HepG2 (cell line): ENCODE results near the gene VAMP5. TPM values are rescaled to one million over a fixed set of nuclear protein-coding genes. Genes with fewer than 3 reads are reported as not detected.

Source experiments
- ADNP ChIP-seq: sonication (generic); formaldehyde crosslinking; IDR thresholded peaks from 2 replicates; pipeline ENCODE4 v1.4.0; 2020; ENCODE audit warnings: missing genetic modification reagents
- CHCHD3 ChIP-seq: sonication (generic); formaldehyde crosslinking; IDR thresholded peaks from 2 replicates; pipeline ENCODE4 v1.8.0; 2022; ENCODE audit warnings: mild to moderate bottlenecking, missing genetic modification reagents, moderate library complexity
- ETV5 ChIP-seq: IDR thresholded peaks from 2 replicates; pipeline ENCODE4 v1.6.1; 2018; ENCODE audit warnings: missing biosample characterization, missing genetic modification reagents, inconsistent platforms, borderline replicate concordance
- MTF2 ChIP-seq: sonication (generic); formaldehyde crosslinking; IDR thresholded peaks from 2 replicates; pipeline ENCODE4 v1.5.0; 2020; ENCODE audit warnings: missing genetic modification reagents, borderline replicate concordance
- NKX3-1 ChIP-seq: sonication (generic); formaldehyde crosslinking; IDR thresholded peaks from 2 replicates; pipeline ENCODE4 v1.5.0; 2020; ENCODE audit warnings: missing genetic modification reagents
- RORA ChIP-seq: sonication (generic); formaldehyde crosslinking; IDR thresholded peaks from 2 replicates; pipeline ENCODE4 v1.5.0; 2020; ENCODE audit warnings: mild to moderate bottlenecking, missing genetic modification reagents, moderate library complexity
- TBP ChIP-seq: sonication (generic); formaldehyde crosslinking; IDR thresholded peaks from 2 replicates; pipeline ENCODE4 v1.5.0; 2020; ENCODE audit warnings: missing genetic modification reagents
- TMF1 ChIP-seq: sonication (generic); formaldehyde crosslinking; IDR thresholded peaks from 2 replicates; pipeline ENCODE4 v1.8.1; 2022; ENCODE audit warnings: low read depth, missing genetic modification reagents
- ZBTB1 ChIP-seq: sonication (generic); formaldehyde crosslinking; IDR thresholded peaks from 2 replicates; pipeline ENCODE4 v1.4.0; 2020; ENCODE audit warnings: missing genetic modification reagents, borderline replicate concordance
- ZNF724P ChIP-seq: sonication (generic); formaldehyde crosslinking; IDR thresholded peaks from 2 replicates; pipeline ENCODE4 v1.8.0; 2022; ENCODE audit warnings: missing genetic modification reagents, borderline replicate concordance
- ZNF746 ChIP-seq: sonication (generic); formaldehyde crosslinking; IDR thresholded peaks from 2 replicates; pipeline ENCODE4 v1.8.0; 2022; ENCODE audit warnings: mild to moderate bottlenecking, missing genetic modification reagents
- polyA plus RNA-seq, 8 experiments: library from polyadenylated mRNA; depleted of rRNA in 3 of 8; stranded (reverse) in 7 of 8; unstranded in 1 of 8; fragments of >200 nt; fragmentation: Illumina TruSeq in 4 of 8; extraction: Trizol in 4 of 8; gene quantifications; 2 replicates each; pipeline versions ENCODE4 v1.2.1 to v1.2.3, GENCODE V29; 2011 to 2016; ENCODE audit warnings: low read depth in 4 of 8, missing spikeins in 1 of 8, mixed read lengths in 1 of 8; ENCODE audit not compliant: insufficient read depth in 1 of 8
- total RNA-seq, 5 experiments: library from RNA; depleted of rRNA; stranded (reverse); fragments of >200 nt; fragmentation: Illumina TruSeq; extraction: Trizol; gene quantifications; 2 replicates each; pipeline ENCODE4 v1.2.3, GENCODE V29; 2016; ENCODE audit warnings: low read depth in 1 of 5
- TF ChIP-seq, protein P1 (sequence below): sonication (generic); formaldehyde crosslinking; IDR thresholded peaks from 2 replicates; pipeline ENCODE4 v1.4.0; 2020; ENCODE audit warnings: missing genetic modification reagents, low read depth, mild to moderate bottlenecking, borderline replicate concordance
- TF ChIP-seq, protein P2 (sequence below): sonication (generic); formaldehyde crosslinking; IDR thresholded peaks from 2 replicates; pipeline ENCODE4 v1.4.0; 2020; ENCODE audit warnings: mild to moderate bottlenecking, missing genetic modification reagents
- TF ChIP-seq, protein P3 (sequence below): sonication (generic); formaldehyde crosslinking; IDR thresholded peaks from 2 replicates; pipeline ENCODE4 v1.4.0; 2020; ENCODE audit warnings: missing genetic modification reagents
- TF ChIP-seq, protein P4 (sequence below), 2 experiments: fragments of 450-650 bp in 1 of 2; sonication (generic) in 1 of 2; formaldehyde crosslinking in 1 of 2; IDR thresholded peaks; 2 replicates each; pipeline versions ENCODE4 v1.6.1 to v1.8.0; 2016 to 2022; ENCODE audit warnings: antibody characterized with exemption in 1 of 2, mild to moderate bottlenecking in 1 of 2, missing genetic modification reagents in 1 of 2

VAMP5 gene
- total and polyA plus RNA-seq, 2 of the 13 experiments (the other 11 are each of a cell fraction or from before 2014, with no cell fraction given): 7.2 to 56.7 TPM

DNA sequence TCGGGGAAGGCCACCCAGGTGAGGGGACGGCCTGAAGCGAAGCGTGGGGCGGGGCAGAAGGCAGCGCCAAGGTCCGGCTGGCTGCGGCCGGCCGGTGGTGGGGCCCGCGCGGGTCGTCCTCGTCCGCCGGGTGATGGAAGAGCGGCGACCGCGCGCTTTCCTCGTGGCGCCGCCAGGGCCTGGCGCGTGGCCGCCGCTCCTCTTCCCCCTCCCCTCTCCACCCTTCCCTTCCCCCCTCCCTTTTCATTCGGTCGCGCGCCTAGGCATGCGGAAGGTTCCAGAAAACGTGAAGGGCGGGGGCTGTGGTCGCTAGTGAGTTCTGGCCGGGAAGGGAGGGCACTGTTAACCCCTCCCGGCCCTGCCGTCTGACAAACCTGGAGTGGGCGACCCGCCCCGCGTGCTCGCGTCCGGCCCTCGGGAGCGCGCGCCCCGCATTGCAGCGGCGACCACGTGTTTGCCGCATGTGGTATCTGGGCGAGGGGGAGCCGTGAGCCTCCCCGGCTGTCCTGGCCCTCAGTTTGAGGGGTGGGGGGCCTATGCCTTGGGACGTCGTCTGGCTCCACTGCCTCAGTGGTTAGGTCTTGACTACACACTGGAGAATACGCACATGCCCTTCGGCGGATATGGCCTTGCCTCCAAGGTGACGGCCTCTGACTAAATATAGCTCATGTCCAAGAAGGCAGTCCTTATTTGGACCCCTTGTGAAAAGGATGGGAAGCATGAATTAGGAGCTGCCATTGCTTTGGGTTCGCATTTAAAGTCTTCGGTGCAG, 44.7 kb upstream of the VAMP5 start (continued):
- TF ChIP-seq ZNF724P (CRISPR knock-in tag) (no peak; the same call in 1 of the 2 replicates), TMF1 (CRISPR knock-in tag) (peak; percentile 18; the same call in 1 of the 2 replicates), RORA (CRISPR knock-in tag) (no peak), CHCHD3 (CRISPR knock-in tag) (peak; percentile 88; the same call in 1 of the 2 replicates), ZBTB1 (CRISPR knock-in tag) (no peak), ETV5 (peak; percentile 51), ZNF746 (CRISPR knock-in tag) (0 out of 2 replicates have a peak, but pooled peaks have one; percentile 78), ADNP (CRISPR knock-in tag) (no peak), TBP (CRISPR knock-in tag) (no peak), NKX3-1 (CRISPR knock-in tag) (peak; percentile 87), MTF2 (CRISPR knock-in tag) (peak; percentile 92; the same call in 1 of the 2 replicates)
- TF ChIP-seq, protein P1, sequence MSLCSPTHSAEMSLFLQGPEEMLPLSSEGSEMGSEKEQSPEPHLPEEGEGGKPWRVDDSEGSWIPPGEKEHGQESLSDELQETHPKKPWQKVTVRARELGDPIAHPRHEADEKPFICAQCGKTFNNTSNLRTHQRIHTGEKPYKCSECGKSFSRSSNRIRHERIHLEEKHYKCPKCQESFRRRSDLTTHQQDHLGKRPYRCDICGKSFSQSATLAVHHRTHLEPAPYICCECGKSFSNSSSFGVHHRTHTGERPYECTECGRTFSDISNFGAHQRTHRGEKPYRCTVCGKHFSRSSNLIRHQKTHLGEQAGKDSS (CRISPR knock-in tag): peak; percentile 86; the same call in 1 of the 2 replicates
- TF ChIP-seq, protein P2, sequence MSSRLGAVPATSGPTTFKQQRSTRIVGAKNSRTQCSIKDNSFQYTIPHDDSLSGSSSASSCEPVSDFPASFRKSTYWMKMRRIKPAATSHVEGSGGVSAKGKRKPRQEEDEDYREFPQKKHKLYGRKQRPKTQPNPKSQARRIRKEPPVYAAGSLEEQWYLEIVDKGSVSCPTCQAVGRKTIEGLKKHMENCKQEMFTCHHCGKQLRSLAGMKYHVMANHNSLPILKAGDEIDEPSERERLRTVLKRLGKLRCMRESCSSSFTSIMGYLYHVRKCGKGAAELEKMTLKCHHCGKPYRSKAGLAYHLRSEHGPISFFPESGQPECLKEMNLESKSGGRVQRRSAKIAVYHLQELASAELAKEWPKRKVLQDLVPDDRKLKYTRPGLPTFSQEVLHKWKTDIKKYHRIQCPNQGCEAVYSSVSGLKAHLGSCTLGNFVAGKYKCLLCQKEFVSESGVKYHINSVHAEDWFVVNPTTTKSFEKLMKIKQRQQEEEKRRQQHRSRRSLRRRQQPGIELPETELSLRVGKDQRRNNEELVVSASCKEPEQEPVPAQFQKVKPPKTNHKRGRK: no peak
- TF ChIP-seq, protein P3, sequence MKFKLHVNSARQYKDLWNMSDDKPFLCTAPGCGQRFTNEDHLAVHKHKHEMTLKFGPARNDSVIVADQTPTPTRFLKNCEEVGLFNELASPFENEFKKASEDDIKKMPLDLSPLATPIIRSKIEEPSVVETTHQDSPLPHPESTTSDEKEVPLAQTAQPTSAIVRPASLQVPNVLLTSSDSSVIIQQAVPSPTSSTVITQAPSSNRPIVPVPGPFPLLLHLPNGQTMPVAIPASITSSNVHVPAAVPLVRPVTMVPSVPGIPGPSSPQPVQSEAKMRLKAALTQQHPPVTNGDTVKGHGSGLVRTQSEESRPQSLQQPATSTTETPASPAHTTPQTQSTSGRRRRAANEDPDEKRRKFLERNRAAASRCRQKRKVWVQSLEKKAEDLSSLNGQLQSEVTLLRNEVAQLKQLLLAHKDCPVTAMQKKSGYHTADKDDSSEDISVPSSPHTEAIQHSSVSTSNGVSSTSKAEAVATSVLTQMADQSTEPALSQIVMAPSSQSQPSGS (CRISPR knock-in tag): no peak; the same call in 1 of the 2 replicates
- TF ChIP-seq, protein P4, sequence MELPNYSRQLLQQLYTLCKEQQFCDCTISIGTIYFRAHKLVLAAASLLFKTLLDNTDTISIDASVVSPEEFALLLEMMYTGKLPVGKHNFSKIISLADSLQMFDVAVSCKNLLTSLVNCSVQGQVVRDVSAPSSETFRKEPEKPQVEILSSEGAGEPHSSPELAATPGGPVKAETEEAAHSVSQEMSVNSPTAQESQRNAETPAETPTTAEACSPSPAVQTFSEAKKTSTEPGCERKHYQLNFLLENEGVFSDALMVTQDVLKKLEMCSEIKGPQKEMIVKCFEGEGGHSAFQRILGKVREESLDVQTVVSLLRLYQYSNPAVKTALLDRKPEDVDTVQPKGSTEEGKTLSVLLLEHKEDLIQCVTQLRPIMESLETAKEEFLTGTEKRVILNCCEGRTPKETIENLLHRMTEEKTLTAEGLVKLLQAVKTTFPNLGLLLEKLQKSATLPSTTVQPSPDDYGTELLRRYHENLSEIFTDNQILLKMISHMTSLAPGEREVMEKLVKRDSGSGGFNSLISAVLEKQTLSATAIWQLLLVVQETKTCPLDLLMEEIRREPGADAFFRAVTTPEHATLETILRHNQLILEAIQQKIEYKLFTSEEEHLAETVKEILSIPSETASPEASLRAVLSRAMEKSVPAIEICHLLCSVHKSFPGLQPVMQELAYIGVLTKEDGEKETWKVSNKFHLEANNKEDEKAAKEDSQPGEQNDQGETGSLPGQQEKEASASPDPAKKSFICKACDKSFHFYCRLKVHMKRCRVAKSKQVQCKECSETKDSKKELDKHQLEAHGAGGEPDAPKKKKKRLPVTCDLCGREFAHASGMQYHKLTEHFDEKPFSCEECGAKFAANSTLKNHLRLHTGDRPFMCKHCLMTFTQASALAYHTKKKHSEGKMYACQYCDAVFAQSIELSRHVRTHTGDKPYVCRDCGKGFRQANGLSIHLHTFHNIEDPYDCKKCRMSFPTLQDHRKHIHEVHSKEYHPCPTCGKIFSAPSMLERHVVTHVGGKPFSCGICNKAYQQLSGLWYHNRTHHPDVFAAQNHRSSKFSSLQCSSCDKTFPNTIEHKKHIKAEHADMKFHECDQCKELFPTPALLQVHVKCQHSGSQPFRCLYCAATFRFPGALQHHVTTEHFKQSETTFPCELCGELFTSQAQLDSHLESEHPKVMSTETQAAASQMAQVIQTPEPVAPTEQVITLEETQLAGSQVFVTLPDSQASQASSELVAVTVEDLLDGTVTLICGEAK (IDR thresholded peaks at IDR 0.05): no peak
- TF ChIP-seq, protein P4 (CRISPR knock-in tag; IDR thresholded peaks at IDR 0.05): peak; percentile 56; the same call in 1 of the 2 replicates
